Measurements from ENCODE around the gene KANSL1.

- TF ChIP-seq CTCF (IDR thresholded peaks at IDR 0.05), result no peak
- no peak for TF ChIP-seq EZH2 (IDR thresholded peaks at IDR 0.05; ENCODE audit: borderline replicate concordance, insufficient read depth, low read depth, low read length, poor library complexity, severe bottlenecking)
These were observed 210.2 kb downstream of the KANSL1 start for GRCh38 chr17:45982791-45983613.
